HL-60 (cell line): ENCODE data around the gene C1orf141.

Experiments used
- GABPA ChIP-seq: IDR thresholded peaks from 2 replicates; pipeline ENCODE4 v1.6.1; 2012; ENCODE audit warnings: low read depth
- REST ChIP-seq: IDR thresholded peaks from 2 replicates; pipeline ENCODE4 v1.6.1; 2012; ENCODE audit warnings: low read depth; ENCODE audit not compliant: insufficient replicate concordance

- no peak for TF ChIP-seq REST
- TF ChIP-seq GABPA, result no peak
Measured at GRCh38 chr1:67174716-67175284, 40.0 kb upstream of the C1orf141 start.
